ENCODE results near the gene CCDC150. TPM values are rescaled to one million over a fixed set of nuclear protein-coding genes. Genes with fewer than 3 reads are reported as not detected.
"Not testable (repeated sequence)": the region's sequence is repeated elsewhere in the genome, so short reads cannot be mapped to it uniquely, and the experiment has no call there.

The CCDC150 gene
- total RNA-seq, result 9.0 and 9.6 TPM in 2 replicates

DNA sequence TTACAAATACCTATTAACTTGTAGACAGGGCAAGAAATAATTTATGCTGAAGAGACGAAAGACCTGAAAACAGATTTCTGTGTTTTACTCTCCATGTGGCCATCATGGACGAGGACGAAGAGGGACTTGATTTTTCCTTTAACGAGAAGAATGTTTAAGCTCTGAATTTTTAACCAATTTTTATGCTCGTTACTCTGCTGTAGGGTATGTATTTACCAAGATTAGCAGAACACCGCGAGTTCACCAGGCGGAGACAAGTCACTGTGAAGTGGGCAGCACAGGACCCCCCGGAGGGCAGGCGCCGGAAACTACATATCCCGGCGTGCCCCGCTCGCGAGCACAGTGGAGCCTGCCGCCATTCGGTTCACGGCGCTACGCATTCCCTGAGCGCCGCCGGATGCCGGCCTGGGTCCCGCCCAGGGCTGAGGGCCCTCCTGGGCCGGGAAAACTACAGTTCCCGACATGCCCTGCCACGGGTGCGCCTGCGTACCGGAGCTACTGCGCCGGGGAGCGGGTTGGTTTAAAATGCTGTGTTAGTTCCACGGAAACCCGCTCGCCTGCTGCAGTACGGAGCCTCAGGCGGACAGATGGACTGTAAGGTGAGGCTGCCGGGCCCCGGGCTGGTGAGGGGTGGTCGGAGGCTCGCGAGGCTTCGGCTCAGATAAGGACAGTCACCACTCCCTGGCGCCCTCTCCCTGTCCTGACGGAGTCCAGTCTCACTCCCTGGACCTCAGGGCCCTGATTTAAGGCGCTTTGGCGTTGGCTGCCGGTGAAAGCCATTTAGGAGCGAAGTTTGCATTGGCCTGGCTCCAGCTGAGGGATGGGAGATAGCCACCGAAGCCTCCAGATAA is at the start of gene CCDC150:
CCDC150 (plus strand) TSS at position 536 of the 851 bp plus-strand sequence; CDS start at position 588, 52 bp downstream.
- intact Hi-C loops (cut with micrococcal nuclease), result loop anchor here (1.0 to 5.0 kb wide), 7 partner anchors 47 to 1065 kb away; partner anchors contain the start of genes COQ10B, DNAH7, GTF3C3 and HECW2

DNA sequence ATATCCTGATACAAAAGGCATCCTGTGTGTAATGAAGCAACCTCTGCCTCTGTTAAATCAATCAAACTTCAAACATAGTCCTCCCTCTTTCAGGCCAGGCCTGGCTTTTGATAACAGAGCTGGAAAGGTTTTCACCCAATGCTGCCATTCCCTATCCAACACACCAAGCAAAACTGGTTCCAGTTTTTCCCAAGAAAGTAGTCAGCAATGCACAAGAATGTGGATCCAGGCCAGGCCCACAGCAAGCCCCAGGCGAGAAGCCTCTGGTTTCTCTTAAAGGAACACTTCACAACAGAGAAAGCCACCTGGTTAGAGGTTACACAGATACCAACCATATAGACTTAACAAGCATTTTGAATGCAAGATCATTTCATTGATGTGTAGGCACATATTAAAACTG is 49.2 kb upstream of the CCDC150 start:
- intact Hi-C loops (cut with micrococcal nuclease), result no loop called here

DNA sequence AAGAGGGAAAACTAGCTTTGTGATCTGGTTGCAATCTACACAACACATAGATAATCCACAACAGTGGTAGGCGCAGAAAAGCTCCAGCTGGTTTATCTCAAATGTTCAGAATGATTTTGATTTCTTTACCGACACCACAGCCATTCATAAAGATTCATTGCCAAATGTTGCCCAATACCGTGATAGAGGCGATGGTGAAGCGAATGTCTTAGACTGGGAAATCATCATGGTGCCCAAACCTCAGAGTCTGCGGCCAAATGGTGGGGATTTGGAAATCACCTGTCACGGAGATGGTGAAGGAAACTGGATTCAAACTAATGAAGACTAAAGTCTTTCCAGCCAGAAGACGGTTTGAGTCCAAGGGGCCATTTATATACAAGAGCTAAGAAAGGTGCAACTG is 48.5 kb upstream of the CCDC150 start:
- intact Hi-C loops (cut with micrococcal nuclease), result no loop called here

DNA sequence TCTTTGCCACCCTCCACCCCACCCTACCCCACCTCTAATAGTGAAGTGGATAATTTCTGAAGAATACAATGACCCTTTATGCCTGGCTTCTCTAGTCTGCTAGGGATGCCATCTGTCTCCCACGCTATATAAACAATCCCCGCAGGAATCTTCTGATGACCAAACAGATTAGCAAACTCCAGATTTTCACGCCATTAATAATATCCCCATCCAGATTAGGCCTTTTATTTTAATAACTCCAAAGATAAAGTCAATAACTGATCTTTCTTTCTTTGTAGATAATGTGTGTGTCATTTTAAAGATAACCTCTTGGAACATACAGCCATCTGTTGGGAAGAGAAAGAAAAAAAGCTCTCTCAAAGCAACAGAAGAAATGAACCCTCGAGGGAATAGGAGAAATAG is 47.9 kb upstream of the CCDC150 start:
- intact Hi-C loops (cut with micrococcal nuclease), result loop anchor here (2.0 kb wide), 1 partner anchor 47 kb away; the partner anchor contains the start of gene CCDC150

DNA sequence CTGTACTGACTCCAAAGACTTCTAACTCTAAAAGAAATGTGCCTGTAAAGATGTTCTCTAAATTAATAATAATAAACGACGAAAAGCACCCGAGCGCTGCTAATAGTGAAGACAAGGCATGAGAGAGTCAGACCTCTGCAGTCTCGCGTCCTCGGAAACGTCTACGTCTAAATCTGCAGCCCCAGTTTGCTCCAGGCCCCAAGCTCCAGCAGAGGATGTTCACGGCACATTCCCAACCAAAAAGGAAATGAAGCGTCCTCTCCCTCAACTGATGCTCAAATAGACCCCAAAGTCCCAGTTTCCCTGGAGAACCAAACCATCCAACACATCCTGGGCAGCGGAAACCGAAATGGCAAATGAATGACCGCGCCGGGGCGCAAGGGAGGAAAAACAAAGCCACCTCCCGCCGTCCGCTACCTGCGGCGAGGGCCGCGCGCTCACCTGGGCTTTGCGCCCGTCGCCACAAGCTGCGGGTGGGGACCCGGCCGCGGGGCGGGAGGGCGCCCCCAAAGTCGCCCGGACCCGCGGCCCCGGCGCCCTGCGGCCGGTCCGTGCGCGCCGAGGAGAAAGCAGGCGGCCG is 47.1 kb upstream of the CCDC150 start:
- intact Hi-C loops (cut with micrococcal nuclease), result loop anchor here (2.0 kb wide), 1 partner anchor 46 kb away; the partner anchor contains the start of gene CCDC150

DNA sequence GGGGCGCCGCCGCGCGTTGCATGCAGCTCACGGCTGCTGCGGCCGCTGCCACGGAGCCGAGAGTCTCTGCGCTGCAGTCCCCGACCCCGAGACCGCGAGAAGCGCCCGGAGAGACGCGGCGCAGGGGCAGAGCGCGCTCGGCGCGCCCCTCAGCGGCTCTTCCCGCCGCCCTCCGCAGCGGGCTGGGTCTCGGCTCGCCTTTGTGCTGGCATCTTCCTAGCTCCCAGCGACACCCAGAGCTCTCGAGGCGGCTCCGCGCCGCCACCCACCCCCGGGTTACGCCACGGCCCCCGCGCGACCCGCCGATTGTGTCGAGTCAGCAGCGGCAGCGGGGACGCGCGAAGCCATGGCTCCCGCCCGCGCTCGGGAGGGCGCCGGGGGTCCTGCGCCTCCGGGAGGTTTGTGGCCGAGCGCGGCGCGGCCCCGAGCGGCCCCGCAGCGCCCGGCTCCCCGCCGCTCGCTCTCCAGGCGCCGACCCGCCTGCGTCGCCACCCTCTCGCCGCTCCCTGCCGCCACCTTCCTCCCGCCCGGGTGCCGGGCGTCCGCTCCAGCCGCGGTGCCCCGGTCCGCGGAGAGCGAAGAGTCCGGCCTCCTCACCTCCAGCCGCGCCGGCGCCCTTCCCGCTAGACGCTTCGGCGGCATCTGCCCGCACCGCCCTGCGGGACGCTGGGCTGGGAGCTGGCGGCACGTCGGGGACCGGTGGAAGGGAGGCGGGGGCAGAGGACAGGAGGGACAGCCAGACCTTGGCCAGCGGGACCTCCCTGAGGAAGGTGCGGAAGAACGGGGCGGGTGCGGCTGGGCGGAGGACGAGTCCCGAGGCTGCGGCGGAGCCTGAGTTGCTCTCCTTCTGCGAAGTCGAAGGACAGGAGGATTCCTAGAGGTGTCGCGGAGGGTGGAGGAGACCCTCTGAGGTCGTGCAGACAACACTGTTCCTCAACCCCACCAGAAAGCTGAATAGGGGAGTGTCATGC is 46.3 kb upstream of the CCDC150 start, which contains the start of gene HECW2:
HECW2 (minus strand) TSS at position 644 of the 971 bp plus-strand sequence.
- intact Hi-C loops (cut with micrococcal nuclease), result loop anchor here (2.0 kb wide), 1 partner anchor 46 kb away; the partner anchor contains the start of gene CCDC150

DNA sequence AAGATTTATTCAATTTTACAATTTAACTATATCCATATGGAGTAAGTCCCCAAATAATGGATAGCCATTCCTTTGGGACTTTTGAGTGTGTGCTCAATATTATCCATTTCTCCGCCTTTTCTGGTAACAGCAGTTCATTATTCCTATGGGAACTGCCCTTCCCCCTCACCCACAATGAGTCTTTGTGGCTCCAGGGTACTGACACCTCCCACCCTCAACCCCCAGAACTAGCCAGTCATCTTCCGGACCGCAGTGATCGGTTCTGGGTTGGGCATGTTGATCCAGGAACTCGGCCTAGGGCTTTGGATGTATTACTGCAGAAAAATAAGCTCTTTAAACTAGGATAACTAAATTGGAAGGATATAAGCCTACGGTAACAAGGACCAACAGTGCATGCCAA is 45.4 kb upstream of the CCDC150 start:
- intact Hi-C loops (cut with micrococcal nuclease), result no loop called here

DNA sequence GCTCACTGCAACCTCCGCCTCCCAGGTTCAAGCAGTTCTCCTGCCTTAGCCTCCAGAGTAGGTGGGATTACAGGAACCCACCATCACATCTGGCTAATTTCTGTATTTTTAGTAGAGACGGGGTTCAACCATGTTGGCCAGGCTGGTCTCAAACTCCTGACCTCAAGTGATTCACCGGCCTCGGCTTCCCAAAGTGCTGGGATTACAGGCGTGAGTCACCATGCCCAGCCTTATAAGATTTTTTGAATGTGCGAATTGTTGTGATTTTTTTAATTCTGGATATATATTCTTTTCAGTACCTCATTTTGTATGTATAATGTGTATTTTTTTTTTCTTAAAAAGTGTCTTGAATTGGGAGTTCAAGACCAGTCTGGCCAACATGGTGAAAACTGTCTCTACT is 42.0 kb upstream of the CCDC150 start:
- intact Hi-C loops (cut with micrococcal nuclease), result no loop called here

DNA sequence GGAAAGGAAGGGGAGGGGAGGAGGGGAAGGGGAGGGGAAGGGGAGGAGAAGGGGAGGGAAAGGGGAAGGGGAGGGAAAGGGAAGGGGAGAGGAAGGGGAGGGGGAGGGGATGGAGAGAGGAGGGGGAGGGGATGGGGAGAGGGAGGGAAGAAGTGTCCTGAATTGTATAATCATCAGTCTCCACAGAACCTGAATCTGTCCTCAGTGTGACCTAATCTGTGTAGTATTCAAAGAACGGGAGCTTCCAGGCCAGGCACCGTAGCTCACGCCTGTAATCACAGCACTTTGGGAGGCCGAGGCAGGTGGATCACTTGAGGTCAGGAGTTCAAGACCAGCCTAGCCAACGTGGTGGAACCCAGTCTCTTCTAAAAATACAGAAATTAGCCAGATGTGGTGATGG is 41.1 kb upstream of the CCDC150 start:
- intact Hi-C loops (cut with micrococcal nuclease), result no loop called here

DNA sequence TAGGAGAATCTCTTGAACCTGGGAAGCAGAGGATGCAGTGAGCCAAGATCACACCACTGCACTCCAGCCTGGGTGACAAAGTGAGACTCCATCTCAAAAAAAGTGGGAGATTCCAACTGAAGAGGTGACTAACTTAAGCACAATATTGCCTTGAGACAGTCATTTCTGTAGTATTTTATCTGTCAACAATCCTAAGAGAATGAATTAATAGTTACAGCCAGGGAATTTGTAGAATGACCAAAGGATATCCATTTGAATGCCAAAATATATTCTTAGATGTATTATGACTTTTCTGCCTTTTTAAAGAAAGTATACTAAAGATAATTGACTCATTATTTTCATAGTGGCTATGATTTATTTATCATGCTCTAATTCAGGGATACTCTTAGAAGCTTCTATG is 40.7 kb upstream of the CCDC150 start:
- intact Hi-C loops (cut with micrococcal nuclease), result no loop called here

DNA sequence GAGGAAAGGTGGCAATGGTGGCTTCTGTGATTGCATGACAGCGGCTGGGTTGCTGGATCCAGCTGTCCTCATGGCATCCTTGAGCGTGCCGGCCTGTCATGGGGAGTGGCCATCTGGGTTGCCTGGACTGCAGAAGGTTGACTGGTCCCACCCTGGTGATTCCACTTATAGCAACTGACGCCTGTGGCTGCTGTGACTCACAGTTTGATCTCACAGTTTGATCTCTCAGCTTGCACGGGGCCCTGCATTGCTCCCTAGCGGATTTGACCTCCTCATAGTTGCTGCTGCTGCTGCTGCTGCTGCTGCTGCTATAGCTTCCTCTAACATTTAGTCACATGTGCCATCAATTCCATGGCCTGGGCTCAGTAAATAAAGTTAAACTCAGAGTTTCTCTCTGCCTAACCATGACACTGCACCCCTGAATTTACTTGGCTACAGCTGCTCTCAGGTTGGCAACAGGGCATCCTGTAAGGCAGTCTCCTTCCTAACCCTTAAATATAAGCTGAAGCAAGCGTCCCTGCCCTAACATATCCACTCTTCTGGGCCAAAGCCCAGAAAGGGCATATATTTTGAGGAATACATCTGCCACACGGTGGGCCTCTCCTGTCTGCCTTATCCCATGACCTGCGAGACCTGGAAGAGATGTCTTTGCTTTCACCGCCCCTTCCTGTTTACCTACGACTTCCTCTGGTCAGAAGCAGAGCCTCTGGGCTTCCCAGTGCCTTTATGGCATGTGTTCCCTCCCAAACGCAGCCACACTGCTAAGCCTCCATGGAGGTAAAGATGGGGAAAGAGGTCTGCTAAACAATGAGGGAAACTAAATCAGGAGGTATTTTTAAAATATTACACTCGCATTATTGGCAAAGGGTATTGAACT is 37.8 kb upstream of the CCDC150 start:
- intact Hi-C loops (cut with micrococcal nuclease), result no loop called here

DNA sequence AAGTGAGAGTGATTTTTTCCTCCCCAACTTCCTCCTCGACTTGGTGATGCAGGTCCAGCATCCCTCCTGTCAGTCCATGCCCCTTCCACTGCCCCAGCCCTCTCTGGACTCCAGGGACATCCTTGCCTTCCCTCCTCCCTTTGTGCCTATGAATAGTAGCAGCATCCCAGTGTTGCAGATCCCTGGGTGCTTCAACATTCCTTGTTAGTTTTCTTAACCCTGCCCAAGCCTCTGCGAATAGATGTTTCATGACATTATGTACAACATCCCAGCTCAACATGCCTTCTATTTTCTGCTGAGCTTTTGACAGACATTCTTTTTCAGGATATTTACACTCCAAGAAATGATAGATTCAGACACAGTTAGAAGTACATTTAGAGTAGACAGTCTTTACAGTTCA is 35.3 kb upstream of the CCDC150 start:
- intact Hi-C loops (cut with micrococcal nuclease), result no loop called here

DNA sequence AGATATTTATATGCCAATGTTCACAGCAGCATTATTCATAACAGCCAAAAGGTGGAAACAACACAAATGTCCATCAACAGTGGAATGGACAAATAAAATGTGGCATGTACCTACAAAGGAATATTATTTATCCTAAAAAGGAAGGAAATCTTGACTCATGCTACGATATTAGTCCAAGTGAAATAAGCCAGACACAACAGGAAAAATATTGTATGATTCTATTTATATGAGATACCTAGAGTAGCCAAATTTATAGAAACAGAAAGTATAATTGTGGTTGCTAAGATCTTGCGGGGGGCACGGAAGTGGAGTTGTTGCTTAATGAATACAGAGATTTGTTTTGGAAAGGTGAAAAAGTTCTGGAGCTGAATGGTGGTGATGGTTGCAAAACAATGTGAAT is 33.0 kb upstream of the CCDC150 start:
- intact Hi-C loops (cut with micrococcal nuclease), result no loop called here

DNA sequence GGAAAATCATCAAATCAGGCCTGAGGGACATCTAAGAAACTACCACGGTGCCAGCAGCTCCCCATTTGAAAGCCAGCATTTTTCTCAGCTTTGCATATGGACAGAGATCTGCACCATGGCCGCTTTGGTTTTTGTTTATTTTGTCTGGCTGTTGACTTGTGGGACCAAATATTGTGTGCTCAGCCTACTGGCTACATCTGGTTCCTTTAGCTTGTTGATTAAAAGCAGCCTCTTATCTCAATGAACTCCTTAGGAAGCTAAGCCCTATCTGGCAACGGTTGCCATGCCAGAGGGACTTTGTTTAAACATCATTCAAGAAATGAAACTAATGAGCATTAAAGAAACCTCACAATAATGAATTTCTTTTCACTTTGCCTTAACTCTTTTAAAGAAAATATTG is 32.4 kb upstream of the CCDC150 start:
- intact Hi-C loops (cut with micrococcal nuclease), result no loop called here

DNA sequence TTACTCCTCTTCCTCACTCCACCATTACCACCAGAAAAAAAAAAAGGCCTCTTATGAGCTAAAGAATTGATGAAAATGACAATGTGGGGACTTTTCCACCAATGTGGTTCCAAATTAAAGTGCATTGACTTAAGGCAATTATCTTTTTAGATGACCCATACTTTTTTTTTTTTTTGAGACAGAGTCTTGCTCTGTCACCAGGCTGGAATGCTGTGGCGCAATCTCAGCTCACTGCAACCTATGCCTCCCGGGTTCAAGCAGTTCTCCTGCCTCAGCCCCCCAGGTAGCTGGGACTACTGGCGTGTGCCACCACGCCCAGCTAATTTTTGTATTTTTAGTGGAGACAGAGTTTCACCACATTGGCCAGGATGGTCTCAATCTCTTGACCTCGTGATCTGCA is 31.6 kb upstream of the CCDC150 start:
- intact Hi-C loops (cut with micrococcal nuclease), result not testable (repeated sequence)

DNA sequence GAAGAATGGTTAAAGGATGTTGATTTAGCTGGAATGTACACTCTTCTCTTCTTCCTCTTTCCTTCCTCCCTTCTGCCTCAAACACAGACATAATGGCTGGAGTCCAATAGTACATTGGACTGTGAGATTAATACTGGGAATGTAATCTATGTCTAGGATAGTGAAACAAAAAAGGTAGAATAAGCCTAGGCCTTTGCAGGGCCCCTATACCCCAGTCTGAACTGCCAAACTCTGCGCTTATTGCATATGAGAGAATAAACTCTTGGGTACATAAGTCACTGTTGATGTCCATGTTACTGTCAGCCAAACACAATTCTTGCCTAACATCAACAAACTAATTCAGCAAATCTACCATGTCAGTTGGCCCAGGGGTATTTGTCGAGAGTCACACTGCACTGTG is 29.7 kb upstream of the CCDC150 start:
- intact Hi-C loops (cut with micrococcal nuclease), result no loop called here

DNA sequence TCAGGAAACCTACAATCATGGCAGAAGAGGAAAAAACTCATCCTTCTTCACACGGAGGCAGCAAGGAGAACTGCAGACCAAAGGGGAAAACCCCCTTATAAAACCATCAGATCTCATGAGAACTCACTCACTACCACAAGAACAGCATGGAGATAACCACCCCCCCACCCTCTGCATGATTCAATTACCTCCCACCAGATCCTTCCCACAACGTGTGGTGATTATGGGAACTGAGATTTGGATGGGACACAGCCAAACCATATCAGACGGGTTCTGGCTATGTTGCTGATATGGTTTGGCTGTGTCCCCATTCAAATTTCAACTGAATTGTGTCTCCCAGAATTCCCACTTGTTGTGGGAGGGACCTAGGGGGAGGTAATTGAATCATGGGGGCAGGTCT is 28.7 kb upstream of the CCDC150 start:
- intact Hi-C loops (cut with micrococcal nuclease), result no loop called here

DNA sequence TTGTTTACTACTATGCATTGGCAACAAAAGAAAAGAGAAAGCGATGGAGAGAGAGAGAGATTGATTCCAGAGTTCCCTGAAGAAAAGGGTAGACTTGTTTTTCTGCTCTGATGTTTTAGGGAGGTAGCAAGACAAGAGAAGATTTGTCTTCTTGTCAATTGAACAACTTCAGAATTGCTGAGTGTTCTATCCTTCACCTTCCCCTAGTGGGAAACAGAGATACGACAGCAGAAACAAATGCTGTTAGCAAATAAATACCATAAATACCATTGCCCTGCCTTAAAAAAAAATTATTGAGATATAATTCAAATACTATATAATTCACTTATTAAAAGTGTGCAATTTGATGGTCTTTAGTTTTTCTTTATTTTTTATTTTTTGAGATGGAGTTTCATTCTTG is 26.2 kb upstream of the CCDC150 start:
- intact Hi-C loops (cut with micrococcal nuclease), result no loop called here

DNA sequence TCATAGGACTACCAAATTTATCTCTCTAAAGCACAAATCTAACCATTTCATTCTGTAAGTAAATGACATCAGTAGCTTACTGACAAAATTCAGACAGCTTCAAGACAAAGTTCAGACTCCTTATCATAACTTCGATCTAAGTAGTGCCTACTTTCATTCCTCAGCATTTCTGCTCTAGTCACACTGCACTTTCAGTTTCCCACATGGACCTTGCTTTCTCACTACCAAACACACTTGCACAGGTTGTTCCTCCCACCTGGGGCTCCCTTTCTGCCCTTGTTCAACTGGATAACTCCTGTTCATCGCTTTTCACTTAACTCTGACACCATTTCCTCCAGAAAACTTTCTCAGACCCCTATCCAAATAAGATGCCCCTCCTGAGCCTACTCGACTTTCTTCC is 22.1 kb upstream of the CCDC150 start:
- intact Hi-C loops (cut with micrococcal nuclease), result no loop called here

DNA sequence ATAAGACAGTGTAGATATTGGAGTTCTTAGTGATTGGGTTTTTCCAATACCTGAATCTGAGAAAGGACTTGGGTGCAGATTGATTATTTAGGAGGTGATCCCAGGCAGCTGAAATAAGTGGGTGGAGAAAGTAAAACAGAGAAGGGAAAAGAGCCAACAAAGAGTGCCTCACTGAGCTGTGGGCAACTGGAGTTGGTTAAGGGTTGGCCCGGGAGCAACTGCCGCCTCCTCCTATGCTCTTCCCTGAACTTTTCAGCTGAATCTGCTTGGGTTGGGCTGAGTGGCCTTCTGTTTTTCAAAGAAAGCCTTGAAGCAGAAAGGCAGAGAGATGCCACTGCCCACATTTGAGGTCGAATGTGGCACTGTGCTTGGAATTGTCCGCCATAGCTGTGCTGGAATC is 20.9 kb upstream of the CCDC150 start:
- intact Hi-C loops (cut with micrococcal nuclease), result no loop called here

Measured in T-helper 2 cell treated with Interferon-gamma antibody and Interleukin-4, amounts not matched to agents 100 ng/mL and 5 ng/mL, for 36 hours (primary cell).